ENCODE results near the gene SLC39A11.

SLC39A11 gene

GRCh38 chr17:72699545-72699944 is 392.9 kb downstream of the SLC39A11 start:
- Histone ChIP-seq H3K36me3 (ENCODE audit: insufficient read depth, low read length) (no peaks in the 10 kb centered on the region), H2AFZ (ENCODE audit: low read depth, low read length) (no peak overlapping the region), H3K4me3 (ENCODE audit: low read length) (no peak overlapping the region), H3K27me3 (ENCODE audit: insufficient read depth, low read length) (no peaks in the 10 kb centered on the region), H3K4me1 (ENCODE audit: insufficient read depth, low read length) (peaks cover 2% of the 10 kb centered on the region), H3K9me3 (ENCODE audit: low read length) (no peaks in the 10 kb centered on the region)

GRCh38 chr17:72697602-72698146 is 394.8 kb downstream of the SLC39A11 start:
- no peak overlapping the region for H3K4me3 ChIP-seq (ENCODE audit: low read length)
- H3K4me1 ChIP-seq (ENCODE audit: insufficient read depth, low read length): peaks cover 2% of the 10 kb centered on the region
- no peaks in the 10 kb centered on the region for H3K9me3 ChIP-seq (ENCODE audit: low read length)
- H3K36me3 ChIP-seq (ENCODE audit: insufficient read depth, low read length): no peaks in the 10 kb centered on the region
- H2AFZ ChIP-seq (ENCODE audit: low read depth, low read length): no peak overlapping the region
- no peaks in the 10 kb centered on the region for H3K27me3 ChIP-seq (ENCODE audit: insufficient read depth, low read length)

DNA sequence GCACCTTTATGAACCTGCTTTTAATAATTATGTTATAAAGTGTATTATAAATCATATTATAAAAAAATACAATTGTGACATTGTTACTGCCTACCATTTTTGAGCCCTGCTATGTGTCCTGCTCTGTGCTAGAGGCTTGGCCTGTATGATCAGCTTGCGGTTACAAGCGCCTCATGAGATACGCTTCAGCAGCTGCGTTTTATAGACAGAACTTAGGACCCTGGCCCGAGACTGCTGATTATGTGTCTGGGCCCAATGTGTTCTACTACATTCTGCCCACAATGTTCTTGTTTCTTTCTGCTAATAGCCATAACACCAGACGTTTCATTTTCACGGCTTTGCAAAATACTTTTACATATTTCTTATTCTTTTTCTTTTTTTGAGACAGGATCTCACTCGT is 395.8 kb downstream of the SLC39A11 start:
- no peaks in the 10 kb centered on the region for H3K9me3 ChIP-seq (ENCODE audit: low read length)
- H3K4me1 ChIP-seq (ENCODE audit: insufficient read depth, low read length): peaks cover 2% of the 10 kb centered on the region
- no peak overlapping the region for H2AFZ ChIP-seq (ENCODE audit: low read depth, low read length)
- H3K27me3 ChIP-seq (ENCODE audit: insufficient read depth, low read length): no peaks in the 10 kb centered on the region
- no peaks in the 10 kb centered on the region for H3K36me3 ChIP-seq (ENCODE audit: insufficient read depth, low read length)
- no peak overlapping the region for H3K4me3 ChIP-seq (ENCODE audit: low read length)

GRCh38 chr17:72696156-72696555 is 396.3 kb downstream of the SLC39A11 start:
- Histone ChIP-seq H3K4me1 (ENCODE audit: insufficient read depth, low read length) (peaks cover 2% of the 10 kb centered on the region), H3K36me3 (ENCODE audit: insufficient read depth, low read length) (no peaks in the 10 kb centered on the region), H3K9me3 (ENCODE audit: low read length) (no peaks in the 10 kb centered on the region), H2AFZ (ENCODE audit: low read depth, low read length) (no peak overlapping the region), H3K4me3 (ENCODE audit: low read length) (no peak overlapping the region), H3K27me3 (ENCODE audit: insufficient read depth, low read length) (no peaks in the 10 kb centered on the region)

DNA sequence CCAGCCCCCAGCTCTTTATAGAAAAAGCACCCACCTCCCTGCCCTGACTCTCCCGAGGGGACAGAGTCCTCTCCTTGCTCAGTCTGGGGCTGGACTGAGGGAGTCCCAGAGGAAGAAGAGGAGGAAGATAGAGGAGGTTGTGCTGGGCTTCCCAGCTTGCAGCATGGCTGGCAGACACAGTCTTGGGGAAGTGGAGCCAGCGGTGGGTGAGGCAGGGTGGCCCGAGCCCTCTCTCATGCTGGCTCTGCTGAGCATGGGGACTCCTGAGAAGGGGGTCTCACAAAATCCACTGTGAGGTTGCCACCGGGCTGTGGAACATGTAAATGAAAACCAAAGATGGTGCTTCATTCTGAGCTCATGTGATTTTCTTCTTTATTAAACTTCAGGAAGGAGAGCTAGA is 398.5 kb downstream of the SLC39A11 start:
- Histone ChIP-seq H3K27me3 (ENCODE audit: insufficient read depth, low read length) (no peaks in the 10 kb centered on the region), H3K4me3 (ENCODE audit: low read length) (no peak overlapping the region), H3K36me3 (ENCODE audit: insufficient read depth, low read length) (no peaks in the 10 kb centered on the region), H3K4me1 (ENCODE audit: insufficient read depth, low read length) (peaks cover 4% of the 10 kb centered on the region), H3K9me3 (ENCODE audit: low read length) (no peaks in the 10 kb centered on the region), H2AFZ (ENCODE audit: low read depth, low read length) (no peak overlapping the region)

- no peak overlapping the region for H2AFZ ChIP-seq (ENCODE audit: low read depth, low read length)
- H3K27me3 ChIP-seq (ENCODE audit: insufficient read depth, low read length): no peaks in the 10 kb centered on the region
- no peak overlapping the region for H3K4me3 ChIP-seq (ENCODE audit: low read length)
- no peaks in the 10 kb centered on the region for H3K36me3 ChIP-seq (ENCODE audit: insufficient read depth, low read length)
- no peaks in the 10 kb centered on the region for H3K9me3 ChIP-seq (ENCODE audit: low read length)
- H3K4me1 ChIP-seq (ENCODE audit: insufficient read depth, low read length): peaks cover 4% of the 10 kb centered on the region
Measured at GRCh38 chr17:72693151-72693878, 399.2 kb downstream of the SLC39A11 start.

GRCh38 chr17:72692676-72693075 is 399.8 kb downstream of the SLC39A11 start:
- H3K9me3 ChIP-seq (ENCODE audit: low read length): no peaks in the 10 kb centered on the region
- H3K4me3 ChIP-seq (ENCODE audit: low read length): no peak overlapping the region
- H3K36me3 ChIP-seq (ENCODE audit: insufficient read depth, low read length): no peaks in the 10 kb centered on the region
- H2AFZ ChIP-seq (ENCODE audit: low read depth, low read length): no peak overlapping the region
- no peaks in the 10 kb centered on the region for H3K27me3 ChIP-seq (ENCODE audit: insufficient read depth, low read length)
- H3K4me1 ChIP-seq (ENCODE audit: insufficient read depth, low read length): peaks cover 4% of the 10 kb centered on the region

DNA sequence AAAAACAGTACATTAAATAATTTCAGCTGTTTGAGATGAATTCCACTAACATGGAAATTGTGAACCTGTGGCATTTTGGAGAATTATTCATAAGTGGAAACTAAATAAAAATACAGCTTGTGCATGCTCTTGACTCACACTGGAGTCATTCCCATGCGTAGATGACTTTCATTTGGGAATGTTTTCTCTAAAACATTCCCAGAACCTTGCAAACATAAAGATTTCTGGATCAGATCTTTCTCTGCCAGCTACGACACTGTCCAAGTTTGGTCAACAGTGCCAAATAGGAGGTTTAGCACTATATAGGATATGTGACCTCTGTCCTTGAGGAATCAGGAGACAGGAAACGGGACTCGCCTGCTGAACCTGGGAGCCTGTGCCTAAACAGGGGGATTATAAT is 400.9 kb downstream of the SLC39A11 start:
- Histone ChIP-seq H3K4me1 (ENCODE audit: insufficient read depth, low read length) (peaks cover 4% of the 10 kb centered on the region), H3K36me3 (ENCODE audit: insufficient read depth, low read length) (no peaks in the 10 kb centered on the region), H3K27me3 (ENCODE audit: insufficient read depth, low read length) (no peaks in the 10 kb centered on the region), H3K9me3 (ENCODE audit: low read length) (no peaks in the 10 kb centered on the region), H2AFZ (ENCODE audit: low read depth, low read length) (no peak overlapping the region), H3K4me3 (ENCODE audit: low read length) (no peak overlapping the region)

DNA sequence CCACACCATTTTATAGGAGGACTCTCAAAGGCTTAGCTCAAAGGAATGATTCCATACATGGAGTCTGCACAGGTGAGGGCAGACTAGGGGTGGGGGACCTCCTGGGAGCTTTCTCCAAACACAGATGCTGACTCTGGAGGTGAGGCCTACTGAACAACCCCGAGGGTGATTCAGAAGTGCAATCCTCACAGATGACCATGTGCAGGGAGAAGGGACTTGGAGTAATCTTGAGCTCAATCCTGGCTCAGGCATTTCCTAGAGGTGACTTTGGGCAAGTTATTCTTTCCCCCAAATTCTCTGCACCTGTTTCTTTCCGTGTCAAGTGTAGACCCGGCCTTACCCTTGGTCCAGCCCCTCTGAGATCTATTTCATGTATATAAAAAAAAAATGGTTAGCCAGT is 401.5 kb downstream of the SLC39A11 start:
- Histone ChIP-seq H2AFZ (ENCODE audit: low read depth, low read length) (no peak overlapping the region), H3K4me3 (ENCODE audit: low read length) (no peak overlapping the region), H3K36me3 (ENCODE audit: insufficient read depth, low read length) (no peaks in the 10 kb centered on the region), H3K27me3 (ENCODE audit: insufficient read depth, low read length) (no peaks in the 10 kb centered on the region), H3K9me3 (ENCODE audit: low read length) (no peaks in the 10 kb centered on the region), H3K4me1 (ENCODE audit: insufficient read depth, low read length) (peaks cover 4% of the 10 kb centered on the region)

DNA sequence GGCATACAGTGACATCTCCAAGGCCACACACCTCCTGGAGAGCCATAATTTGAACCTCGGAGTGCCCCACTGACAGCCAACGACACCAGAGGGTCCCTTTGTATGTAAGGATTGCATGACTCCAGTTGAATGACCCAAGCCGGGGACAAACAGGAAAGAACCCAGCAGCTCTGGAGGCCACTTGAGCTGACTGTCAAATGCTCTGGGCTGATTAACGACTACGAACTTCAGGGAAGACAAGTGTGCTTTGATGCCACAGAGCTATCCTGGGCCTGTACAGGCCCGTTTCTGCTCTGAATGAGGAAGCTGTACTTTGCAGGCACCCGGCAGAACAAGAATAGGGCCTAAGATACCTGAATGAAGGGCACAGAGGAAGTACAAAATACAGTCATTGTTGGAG is 404.6 kb downstream of the SLC39A11 start:
- Histone ChIP-seq H3K4me1 (ENCODE audit: insufficient read depth, low read length) (peaks cover 2% of the 10 kb centered on the region), H3K27me3 (ENCODE audit: insufficient read depth, low read length) (no peaks in the 10 kb centered on the region), H3K9me3 (ENCODE audit: low read length) (no peaks in the 10 kb centered on the region), H3K4me3 (ENCODE audit: low read length) (no peak overlapping the region), H3K36me3 (ENCODE audit: insufficient read depth, low read length) (no peaks in the 10 kb centered on the region), H2AFZ (ENCODE audit: low read depth, low read length) (no peak overlapping the region)

DNA sequence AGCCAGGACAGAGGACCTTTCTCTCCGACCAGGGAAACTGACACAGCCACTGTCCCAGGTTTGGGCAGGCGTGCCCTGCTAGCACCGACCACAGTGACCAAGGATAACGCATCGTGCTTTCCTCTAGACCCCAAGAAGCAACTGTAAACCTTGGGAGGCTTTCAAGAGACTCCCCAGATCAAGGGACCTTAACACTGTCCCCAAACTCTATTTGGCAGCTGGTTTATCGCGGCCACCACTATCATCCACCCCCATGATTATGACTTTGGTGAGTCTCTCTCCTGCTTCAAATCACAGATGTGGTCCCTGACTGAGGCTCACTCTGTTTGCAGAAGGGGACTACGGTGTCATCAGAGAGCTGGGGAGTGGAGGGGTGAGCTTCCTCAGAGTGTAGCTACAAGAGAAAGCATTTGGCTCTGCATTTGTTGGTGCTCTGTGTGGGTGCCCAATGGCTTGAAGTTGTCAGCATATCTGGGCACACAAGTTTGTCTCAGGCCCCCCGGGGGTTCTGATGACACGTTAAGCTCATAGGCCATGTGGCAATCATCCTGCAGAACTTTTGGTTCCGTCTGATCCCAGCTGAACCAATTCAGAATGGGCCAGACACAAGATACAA is 408.0 kb downstream of the SLC39A11 start:
- Histone ChIP-seq H3K4me3 (ENCODE audit: low read length) (no peak overlapping the region), H3K9me3 (ENCODE audit: low read length) (no peaks in the 10 kb centered on the region), H3K4me1 (ENCODE audit: insufficient read depth, low read length) (peaks cover 1% of the 10 kb centered on the region), H3K36me3 (ENCODE audit: insufficient read depth, low read length) (no peaks in the 10 kb centered on the region), H3K27me3 (ENCODE audit: insufficient read depth, low read length) (no peaks in the 10 kb centered on the region), H2AFZ (ENCODE audit: low read depth, low read length) (no peak overlapping the region)

DNA sequence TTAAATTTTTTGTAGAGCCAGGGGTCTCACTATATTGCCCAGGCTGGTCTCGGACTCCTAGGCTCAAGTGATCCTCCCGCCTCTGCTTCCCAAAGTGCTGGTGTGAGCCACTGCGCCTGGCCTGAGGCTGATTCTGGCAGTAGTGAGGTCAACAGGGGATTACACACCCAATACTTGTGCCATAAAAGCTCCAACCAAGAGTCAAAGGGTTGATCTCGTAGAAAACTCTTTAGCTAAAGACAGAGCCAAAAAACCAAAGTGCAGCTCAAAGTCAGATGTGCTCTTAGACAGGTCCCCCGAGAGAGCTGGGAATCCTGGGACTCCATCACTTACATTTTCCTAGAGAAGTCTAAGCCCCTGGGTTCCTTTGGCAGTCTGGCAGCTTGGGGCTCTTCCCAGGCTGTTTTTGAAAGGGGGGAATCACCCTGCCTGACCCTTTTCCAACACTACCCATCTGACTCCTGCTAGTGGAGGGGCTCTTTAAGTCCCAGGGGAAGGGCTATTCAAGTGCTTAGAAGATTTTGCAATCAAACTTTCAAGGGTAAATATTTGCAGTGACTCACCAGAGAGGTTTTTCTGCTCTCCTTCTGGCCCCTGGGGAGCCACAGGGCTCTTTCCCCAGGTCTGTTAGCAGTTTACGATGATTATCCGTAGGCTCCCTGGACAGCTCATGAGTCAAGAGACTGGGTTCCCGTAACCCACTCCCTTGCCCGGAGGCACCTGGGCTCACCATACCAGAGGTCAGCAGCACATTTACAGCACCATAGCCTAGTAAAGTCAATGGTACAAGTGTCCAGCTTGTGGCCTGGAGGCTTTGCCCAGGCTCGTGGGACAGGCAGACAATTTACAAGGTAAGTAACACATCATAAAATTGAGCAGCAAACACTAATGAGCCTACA is 408.7 kb downstream of the SLC39A11 start:
- no peaks in the 10 kb centered on the region for H3K36me3 ChIP-seq (ENCODE audit: insufficient read depth, low read length)
- H2AFZ ChIP-seq (ENCODE audit: low read depth, low read length): no peak overlapping the region
- H3K27me3 ChIP-seq (ENCODE audit: insufficient read depth, low read length): no peaks in the 10 kb centered on the region
- H3K9me3 ChIP-seq (ENCODE audit: low read length): no peaks in the 10 kb centered on the region
- no peak overlapping the region for H3K4me3 ChIP-seq (ENCODE audit: low read length)
- no peaks in the 10 kb centered on the region for H3K4me1 ChIP-seq (ENCODE audit: insufficient read depth, low read length)

- H3K9me3 ChIP-seq (ENCODE audit: low read length): no peaks in the 10 kb centered on the region
- H3K36me3 ChIP-seq (ENCODE audit: insufficient read depth, low read length): no peaks in the 10 kb centered on the region
- no peak overlapping the region for H2AFZ ChIP-seq (ENCODE audit: low read depth, low read length)
- H3K27me3 ChIP-seq (ENCODE audit: insufficient read depth, low read length): no peaks in the 10 kb centered on the region
- no peak overlapping the region for H3K4me3 ChIP-seq (ENCODE audit: low read length)
- H3K4me1 ChIP-seq (ENCODE audit: insufficient read depth, low read length): no peaks in the 10 kb centered on the region
Measured at GRCh38 chr17:72682605-72683004, 409.9 kb downstream of the SLC39A11 start.

Measured in neuron (in vitro differentiated cells).